22Rv1 (cell line): ENCODE results near the gene SSC4D.

Experiments used
- ZFX ChIP-seq: fragments of 450-650 bp; IDR thresholded peaks from 2 replicates; pipeline ENCODE4 v1.6.1; 2017; ENCODE audit warnings: antibody characterized with exemption, borderline replicate concordance
- TF ChIP-seq, protein P1 (sequence below): fragments of 450-650 bp; IDR thresholded peaks from 2 replicates; pipeline ENCODE4 v1.5.1; 2017; ENCODE audit warnings: mild to moderate bottlenecking

DNA sequence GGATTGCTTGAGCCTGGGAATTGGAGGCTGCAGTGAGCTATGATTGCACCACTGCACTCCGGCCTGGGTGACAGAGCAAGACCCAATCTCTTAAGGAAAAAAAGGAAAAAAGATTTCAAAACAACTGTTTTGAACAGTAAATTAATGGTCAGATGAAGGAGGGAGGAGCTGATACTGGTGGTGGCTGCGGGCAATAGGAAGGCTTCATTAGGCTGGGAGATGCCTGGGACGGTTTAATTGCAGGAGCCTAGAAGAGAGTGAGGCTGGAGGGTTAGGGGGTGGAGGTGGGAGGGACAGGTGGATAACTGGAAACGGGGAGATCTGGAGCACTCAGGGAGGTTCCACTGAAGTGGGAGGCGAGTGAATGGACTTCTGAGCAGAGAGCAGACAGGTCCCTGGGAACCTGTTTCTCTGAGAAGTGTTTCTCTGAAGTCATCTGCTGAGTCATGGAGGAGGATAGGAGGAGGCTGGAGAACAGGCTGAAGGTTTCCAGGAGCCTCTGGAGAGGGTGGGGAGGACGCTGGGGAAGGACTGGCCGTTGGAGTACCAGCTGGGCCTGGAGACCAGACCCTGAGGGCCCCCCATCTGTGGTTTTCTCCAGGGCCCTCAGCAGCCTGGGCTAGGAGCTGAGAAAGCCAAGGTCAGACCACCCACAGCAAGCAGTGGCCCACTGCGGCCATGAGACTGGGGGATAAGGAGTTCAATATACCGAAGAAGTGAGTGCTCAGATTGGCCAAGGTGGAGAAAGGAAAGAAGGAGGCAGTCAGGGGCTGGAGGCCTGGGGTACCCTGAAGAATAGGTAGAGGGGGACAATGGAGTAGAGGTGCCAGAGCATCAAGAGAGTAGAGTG, 36.3 kb downstream of the SSC4D start:
- TF ChIP-seq, protein P1, sequence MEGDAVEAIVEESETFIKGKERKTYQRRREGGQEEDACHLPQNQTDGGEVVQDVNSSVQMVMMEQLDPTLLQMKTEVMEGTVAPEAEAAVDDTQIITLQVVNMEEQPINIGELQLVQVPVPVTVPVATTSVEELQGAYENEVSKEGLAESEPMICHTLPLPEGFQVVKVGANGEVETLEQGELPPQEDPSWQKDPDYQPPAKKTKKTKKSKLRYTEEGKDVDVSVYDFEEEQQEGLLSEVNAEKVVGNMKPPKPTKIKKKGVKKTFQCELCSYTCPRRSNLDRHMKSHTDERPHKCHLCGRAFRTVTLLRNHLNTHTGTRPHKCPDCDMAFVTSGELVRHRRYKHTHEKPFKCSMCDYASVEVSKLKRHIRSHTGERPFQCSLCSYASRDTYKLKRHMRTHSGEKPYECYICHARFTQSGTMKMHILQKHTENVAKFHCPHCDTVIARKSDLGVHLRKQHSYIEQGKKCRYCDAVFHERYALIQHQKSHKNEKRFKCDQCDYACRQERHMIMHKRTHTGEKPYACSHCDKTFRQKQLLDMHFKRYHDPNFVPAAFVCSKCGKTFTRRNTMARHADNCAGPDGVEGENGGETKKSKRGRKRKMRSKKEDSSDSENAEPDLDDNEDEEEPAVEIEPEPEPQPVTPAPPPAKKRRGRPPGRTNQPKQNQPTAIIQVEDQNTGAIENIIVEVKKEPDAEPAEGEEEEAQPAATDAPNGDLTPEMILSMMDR = no peak
- no peak for TF ChIP-seq ZFX
